H1 (cell line): ENCODE data around the gene IFI30. TPM values are rescaled to one million over a fixed set of nuclear protein-coding genes. Genes with fewer than 3 reads are reported as not detected.

Experiments used
- ATF2 ChIP-seq: IDR thresholded peaks from 2 replicates; pipeline ENCODE4 v1.6.1; 2012; ENCODE audit warnings: low read length, inconsistent platforms
- BACH1 ChIP-seq: IDR thresholded peaks from 2 replicates; pipeline ENCODE4 v1.6.1; 2012; ENCODE audit warnings: low read length, improper control_type of control experiment
- CHD7 ChIP-seq: fragments of 300-600 bp; sonication (generic); IDR thresholded peaks from 2 replicates; pipeline ENCODE4 v1.7.1; 2012; ENCODE audit warnings: low read length, moderate library complexity, mild to moderate bottlenecking, inconsistent platforms; ENCODE audit not compliant: insufficient replicate concordance
- E2F6 ChIP-seq: IDR thresholded peaks from 2 replicates; pipeline ENCODE4 v1.6.1; 2012; ENCODE audit warnings: inconsistent platforms
- KDM4A ChIP-seq: IDR thresholded peaks from one replicate; pipeline ENCODE4 v1.7.1; 2012; ENCODE audit warnings: low read depth, mild to moderate bottlenecking, moderate library complexity, low read length, inconsistent platforms; ENCODE audit not compliant: severe bottlenecking
- KDM5A ChIP-seq: fragments of 200-600 bp; IDR thresholded peaks from 2 replicates; pipeline ENCODE4 v1.7.1; 2012; ENCODE audit warnings: mild to moderate bottlenecking, low read length, inconsistent platforms, mixed read lengths
- NANOG ChIP-seq: IDR thresholded peaks from 2 replicates; pipeline ENCODE4 v1.6.1; 2011; ENCODE audit warnings: low read length, low read depth, mild to moderate bottlenecking, inconsistent platforms; ENCODE audit not compliant: insufficient read depth, poor library complexity, severe bottlenecking
- RBBP5 ChIP-seq: IDR thresholded peaks from 2 replicates; pipeline ENCODE4 v1.7.1; 2012; ENCODE audit warnings: low read depth, mild to moderate bottlenecking, inconsistent platforms, low read length, moderate library complexity, borderline replicate concordance
- polyA plus RNA-seq, 7 experiments: library from polyadenylated mRNA; depleted of rRNA in 3 of 7; stranded (reverse) in 5 of 7; unstranded in 2 of 7; fragments of >200 nt in 5 of 7; fragments of 200-250 nt in 2 of 7; gene quantifications; 1 replicate in 5 of 7; 2 replicates in 1 of 7; 4 replicates in 1 of 7; pipeline versions ENCODE4 v1.2.1 to v1.2.3, GENCODE V29; 2011 to 2013; ENCODE audit warnings: missing spikeins in 2 of 7, mixed read lengths in 2 of 7
- total RNA-seq: library from RNA; stranded (reverse); fragmentation: NEBNext Ultra II Directional; extraction: Animal tissue kit (Norgen Biotek cat#: 25700); gene quantifications from 2 replicates; pipeline ENCODE4 v1.2.1, GENCODE V29; 2021

The IFI30 gene
- total and polyA plus RNA-seq, 2 of the 8 experiments (the other 6 are each of a cell fraction or from before 2014, with no cell fraction given), result 28.9 to 62.4 TPM

GRCh38 chr19:18203408-18203862 is 29.8 kb downstream of the IFI30 start (continued):
- TF ChIP-seq CHD7, result no peak
- no peak for TF ChIP-seq ATF2
- no peak for TF ChIP-seq KDM5A
- no peak for TF ChIP-seq NANOG
- TF ChIP-seq E2F6, result no peak
- TF ChIP-seq RBBP5, result no peak; the same call in 1 of the 2 replicates
- peak; percentile 56 for TF ChIP-seq KDM4A
- TF ChIP-seq BACH1, result peak; percentile 81
